ENCODE results near the gene GPR142. TPM values are rescaled to one million over a fixed set of nuclear protein-coding genes. Genes with fewer than 3 reads are reported as not detected.

GPR142 gene, protein sequence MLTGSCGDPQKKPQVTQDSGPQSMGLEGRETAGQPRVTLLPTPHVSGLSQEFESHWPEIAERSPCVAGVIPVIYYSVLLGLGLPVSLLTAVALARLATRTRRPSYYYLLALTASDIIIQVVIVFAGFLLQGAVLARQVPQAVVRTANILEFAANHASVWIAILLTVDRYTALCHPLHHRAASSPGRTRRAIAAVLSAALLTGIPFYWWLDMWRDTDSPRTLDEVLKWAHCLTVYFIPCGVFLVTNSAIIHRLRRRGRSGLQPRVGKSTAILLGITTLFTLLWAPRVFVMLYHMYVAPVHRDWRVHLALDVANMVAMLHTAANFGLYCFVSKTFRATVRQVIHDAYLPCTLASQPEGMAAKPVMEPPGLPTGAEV
- total RNA-seq: not detected in 2 replicates

DNA sequence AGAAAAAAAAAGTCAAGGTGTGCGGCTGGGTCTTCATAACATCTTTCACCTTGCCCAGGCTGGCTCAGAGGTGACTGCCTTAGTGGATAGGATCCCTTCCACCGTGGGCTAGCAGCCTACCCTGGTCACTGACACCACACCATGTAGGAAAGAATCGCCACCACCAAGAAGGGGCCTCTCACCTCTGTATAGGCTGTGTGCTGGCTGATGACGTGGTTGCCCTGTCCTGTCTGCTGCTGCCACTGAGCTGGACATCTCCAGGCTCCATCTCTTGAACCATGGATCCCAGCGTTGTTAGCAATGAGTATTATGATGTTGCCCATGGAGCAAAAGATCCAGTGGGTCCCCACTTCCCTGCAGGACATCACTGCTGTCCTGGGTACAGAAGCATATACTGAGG lies at the start of gene GPR142:
GPR142 (plus strand) TSS at position 301 of the 400 bp plus-strand sequence. CDS start 2,035 bp downstream, outside the sequence.

DNA sequence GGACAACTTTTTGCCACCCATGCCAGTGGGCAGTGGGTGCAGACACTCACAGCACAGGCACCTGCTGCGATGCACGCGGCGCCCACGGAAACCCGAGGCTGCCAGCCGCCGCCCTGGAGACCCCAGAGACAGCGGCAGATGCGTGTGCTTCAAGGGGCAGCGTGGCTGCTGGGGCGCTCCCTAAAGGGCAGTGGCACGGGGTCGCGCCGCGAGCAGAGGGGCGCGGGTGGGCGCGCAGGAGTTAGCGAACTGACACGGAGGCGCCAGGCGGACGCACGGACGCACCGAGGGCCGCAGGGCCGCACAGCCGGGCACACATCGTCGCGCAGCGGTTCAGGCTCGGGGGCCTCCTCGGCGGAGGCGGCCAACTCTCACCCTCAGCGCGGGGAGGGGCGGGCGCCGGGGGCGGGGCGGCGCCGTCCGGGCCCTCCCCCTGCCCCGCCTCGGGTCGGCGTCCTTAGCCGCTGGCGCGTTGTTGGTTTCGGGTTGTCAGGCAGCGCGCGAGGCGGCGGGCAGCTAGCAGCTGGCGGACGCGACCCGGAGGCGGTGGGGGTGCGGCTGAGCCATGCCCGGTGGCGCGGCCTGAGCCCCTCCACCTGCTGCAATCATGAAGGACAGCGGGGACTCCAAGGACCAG lies 41.4 kb upstream of the GPR142 start, which contains the start of gene KIF19:
KIF19 (plus strand) TSS at position 484 of the 637 bp plus-strand sequence; CDS start at position 608, 124 bp downstream.

DNA sequence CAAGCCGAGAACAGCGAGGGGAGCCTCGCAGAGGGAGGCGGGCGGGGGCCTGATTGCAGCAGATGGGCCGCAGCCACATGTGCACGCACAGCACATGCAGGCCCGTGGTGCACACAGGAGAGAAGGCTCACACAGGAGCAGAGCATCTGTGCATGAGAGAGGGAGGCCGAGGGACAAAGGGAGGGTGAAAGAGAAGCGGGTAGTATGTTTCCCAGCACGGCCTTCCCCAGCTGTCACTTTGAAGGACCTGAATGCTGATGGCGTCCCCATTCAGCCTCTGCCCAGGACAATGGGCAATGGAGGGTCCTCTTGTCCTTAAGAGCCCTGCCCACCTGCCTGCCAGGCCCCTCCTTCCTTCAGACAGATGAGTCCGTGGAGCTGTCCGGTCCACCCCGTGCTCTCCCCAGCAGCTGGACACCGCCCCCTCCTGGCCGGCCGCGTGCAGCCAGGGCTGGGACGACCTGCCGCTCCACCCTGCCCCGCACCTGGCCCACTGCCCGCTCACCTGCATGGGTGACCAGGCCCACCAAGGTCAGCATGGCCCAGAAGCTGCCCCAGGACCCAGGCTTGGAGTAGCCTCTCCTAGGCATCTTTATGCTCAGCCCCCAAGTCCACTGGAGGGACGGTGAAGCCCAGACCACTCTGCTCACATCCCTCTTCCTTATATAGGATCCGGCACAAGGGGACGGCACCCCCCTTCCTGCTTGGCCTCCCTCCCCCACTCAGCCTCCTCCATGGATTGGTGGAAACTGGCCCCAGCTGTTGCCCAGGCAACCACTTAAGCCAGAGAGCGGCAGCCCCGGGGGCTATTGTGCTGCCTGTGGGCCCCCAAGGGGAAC lies 5.9 kb upstream of the GPR142 start, which contains the start of gene BTBD17:
BTBD17 (minus strand) TSS at position 639 of the 839 bp plus-strand sequence; CDS start at position 590, 49 bp downstream.

Other genes with a start within 250 kb of the GPR142 start
- 291 and 427 TPM in 2 replicates for gene RPL38, start 163.8 kb upstream of the GPR142 start, total RNA-seq
- 3.6 and 5.3 TPM in 2 replicates for gene TTYH2, start 153.9 kb upstream of the GPR142 start, total RNA-seq
- not detected in 2 replicates for gene DNAI2, start 93.3 kb upstream of the GPR142 start, total RNA-seq
- not detected in 2 replicates for gene KIF19, start 41.3 kb upstream of the GPR142 start, total RNA-seq
- gene BTBD17, start 5.6 kb upstream of the GPR142 start, total RNA-seq: not detected in 2 replicates
- gene GPRC5C, start 64.6 kb downstream of the GPR142 start, total RNA-seq: 0.09 and 0.89 TPM in 2 replicates
- not detected in 2 replicates for gene CD300A, start 99.1 kb downstream of the GPR142 start, total RNA-seq
- gene CD300LB, start 164.0 kb downstream of the GPR142 start, total RNA-seq: not detected in 2 replicates
- gene CD300C, start 178.6 kb downstream of the GPR142 start, total RNA-seq: not detected in 2 replicates
- gene CD300H, start 200.0 kb downstream of the GPR142 start, total RNA-seq: not detected in 2 replicates
- not detected in 2 replicates for gene CD300LD, start 224.8 kb downstream of the GPR142 start, total RNA-seq

Measured in smooth muscle cell of the umbilical artery (primary cell).